AG04450 (cell line): Measurements from ENCODE around the gene SRRD. TPM values are rescaled to one million over a fixed set of nuclear protein-coding genes. Genes with fewer than 3 reads are reported as not detected.

Experiments
- CTCF ChIA-PET: fragments of 300-600, 350-600 bp; formaldehyde crosslinking; extraction: SDS; loops from one replicate; lab custom pipeline; 2022; ENCODE audit warnings: antibody characterized with exemption, inconsistent platforms; lab: Charles Lee
- POLR2A ChIA-PET: fragments of 350-600 bp; formaldehyde crosslinking; extraction: SDS; loops from one replicate; lab custom pipeline; 2021; ENCODE audit warnings: antibody characterized with exemption, inconsistent platforms; lab: Yijun Ruan, JAX
- DNase-seq: peaks from one replicate; pipeline ENCODE4 v3.0.0-alpha.2; 2011; ENCODE audit warnings: low read depth, low spot score
- H3K27ac ChIP-seq: one replicate; pipeline ENCODE4 v1.5.1; 2012; ENCODE audit warnings: low read depth, low read length, control low read depth
- H3K27me3 ChIP-seq: one replicate; pipeline ENCODE4 v1.6.0; 2012; ENCODE audit warnings: low read length; ENCODE audit not compliant: control insufficient read depth, insufficient read depth
- H3K4me3 ChIP-seq: 2 replicates; pipeline ENCODE4 v1.5.1; 2011; ENCODE audit warnings: mild to moderate bottlenecking, low read depth, low read length, control low read depth
- H3K9me3 ChIP-seq: 2 replicates; pipeline ENCODE4 v1.5.1; 2012; ENCODE audit warnings: low read length; ENCODE audit not compliant: control insufficient read depth, insufficient read depth
- polyA plus RNA-seq: library from polyadenylated mRNA; depleted of rRNA; stranded (reverse); fragments of >200 nt; gene quantifications from 2 replicates; pipeline ENCODE4 v1.2.3, GENCODE V29; 2011; rRNA removed
- TF ChIP-seq, protein P1 (sequence below): IDR thresholded peaks from 2 replicates; pipeline ENCODE4 v1.5.1; 2011; ENCODE audit warnings: low read depth, low read length, control low read depth, inconsistent platforms

The SRRD gene
- polyA plus RNA-seq, 1 experiment = 38.5 TPM

DNA sequence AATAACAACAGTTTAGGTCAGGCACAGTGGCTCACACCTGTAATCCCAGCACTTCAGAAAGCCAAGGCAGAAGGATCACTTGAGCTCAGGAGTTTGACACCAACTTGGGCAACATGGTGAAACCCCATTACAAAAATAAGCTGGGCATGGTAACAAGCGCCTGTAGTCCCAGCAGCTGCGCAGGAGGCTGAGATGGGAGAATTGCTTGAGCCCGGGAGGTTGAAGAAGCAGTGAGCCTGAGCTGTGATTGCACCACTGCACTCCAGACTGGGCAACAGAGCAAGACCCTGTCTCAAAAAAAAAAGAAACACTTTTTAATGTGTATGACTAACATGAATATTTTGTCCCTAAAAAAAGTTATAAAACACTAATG, 53.1 kb downstream of the SRRD start:
- DNase-seq = no peak
- Histone ChIP-seq H3K27me3 (no peaks in the 10 kb centered on the region), H3K27ac (no peak overlapping the region), H3K9me3 (no peaks in the 10 kb centered on the region), H3K4me3 (no peak overlapping the region)
- ChIA-PET CTCF (no interaction called here), POLR2A (no interaction called here)
- TF ChIP-seq, protein P1, sequence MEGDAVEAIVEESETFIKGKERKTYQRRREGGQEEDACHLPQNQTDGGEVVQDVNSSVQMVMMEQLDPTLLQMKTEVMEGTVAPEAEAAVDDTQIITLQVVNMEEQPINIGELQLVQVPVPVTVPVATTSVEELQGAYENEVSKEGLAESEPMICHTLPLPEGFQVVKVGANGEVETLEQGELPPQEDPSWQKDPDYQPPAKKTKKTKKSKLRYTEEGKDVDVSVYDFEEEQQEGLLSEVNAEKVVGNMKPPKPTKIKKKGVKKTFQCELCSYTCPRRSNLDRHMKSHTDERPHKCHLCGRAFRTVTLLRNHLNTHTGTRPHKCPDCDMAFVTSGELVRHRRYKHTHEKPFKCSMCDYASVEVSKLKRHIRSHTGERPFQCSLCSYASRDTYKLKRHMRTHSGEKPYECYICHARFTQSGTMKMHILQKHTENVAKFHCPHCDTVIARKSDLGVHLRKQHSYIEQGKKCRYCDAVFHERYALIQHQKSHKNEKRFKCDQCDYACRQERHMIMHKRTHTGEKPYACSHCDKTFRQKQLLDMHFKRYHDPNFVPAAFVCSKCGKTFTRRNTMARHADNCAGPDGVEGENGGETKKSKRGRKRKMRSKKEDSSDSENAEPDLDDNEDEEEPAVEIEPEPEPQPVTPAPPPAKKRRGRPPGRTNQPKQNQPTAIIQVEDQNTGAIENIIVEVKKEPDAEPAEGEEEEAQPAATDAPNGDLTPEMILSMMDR = no peak

DNA sequence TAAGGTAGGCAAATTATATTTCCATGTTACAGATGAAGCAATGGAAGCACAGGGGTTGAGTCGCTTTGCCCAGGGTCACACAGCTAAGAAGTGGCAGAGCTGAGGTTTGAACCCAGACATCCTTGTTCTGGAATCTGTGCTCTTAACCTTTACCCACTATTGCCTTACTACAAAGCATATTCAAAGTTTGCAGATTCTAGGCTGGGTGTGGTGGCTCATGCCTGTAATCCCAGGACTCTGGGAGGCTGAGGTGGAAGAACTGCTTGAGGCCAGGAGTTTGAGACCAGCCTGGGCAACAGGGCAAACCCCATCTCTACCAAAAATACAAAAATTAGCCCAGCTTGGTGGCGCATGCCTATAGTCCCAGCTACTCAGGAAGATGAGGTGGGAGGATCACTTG, 56.4 kb downstream of the SRRD start:
- CTCF ChIA-PET = no interaction called here
- Histone ChIP-seq H3K4me3 (no peak overlapping the region), H3K27ac (no peak overlapping the region), H3K27me3 (no peaks in the 10 kb centered on the region), H3K9me3 (no peaks in the 10 kb centered on the region)
- POLR2A ChIA-PET = no interaction called here
- TF ChIP-seq, protein P1 = no peak
- DNase-seq = no peak

DNA sequence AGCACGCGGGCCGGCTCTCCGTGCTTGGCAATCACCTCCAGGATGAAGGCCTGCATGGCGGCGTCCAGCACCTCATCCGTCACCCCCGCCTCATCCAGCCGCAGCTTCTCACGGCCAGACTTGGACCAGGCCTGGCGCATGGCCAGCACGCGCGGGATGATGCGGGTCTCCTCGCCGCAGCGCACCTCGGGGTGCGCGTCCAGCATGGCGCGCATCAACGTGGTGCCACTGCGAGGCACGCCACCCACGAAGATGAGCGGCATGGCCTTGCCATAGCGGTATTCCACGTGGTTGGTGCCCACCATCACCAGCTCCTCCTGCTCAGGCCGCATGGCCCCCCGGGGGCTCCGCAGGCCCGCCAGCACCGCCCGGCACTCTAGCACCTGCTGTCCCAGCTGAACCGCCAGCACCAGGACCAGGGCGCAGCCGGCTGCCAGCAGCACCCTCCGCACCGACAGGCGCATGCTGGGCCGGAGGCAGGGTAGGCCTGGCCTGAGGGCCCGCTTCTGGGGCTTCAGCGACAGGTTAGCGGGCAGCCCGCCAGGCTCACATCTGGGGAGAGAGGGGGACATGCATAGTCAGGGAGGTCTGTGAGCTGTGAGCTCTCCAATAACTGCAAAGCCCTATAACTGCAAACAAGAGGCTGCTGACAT, 57.6 kb downstream of the SRRD start:
- ChIA-PET CTCF (no interaction called here), POLR2A (interaction anchor here (0.6 kb wide), 1 partner anchor 42 kb away, joined by 3 read pairs; no protein-coding TSS in a partner anchor)

DNA sequence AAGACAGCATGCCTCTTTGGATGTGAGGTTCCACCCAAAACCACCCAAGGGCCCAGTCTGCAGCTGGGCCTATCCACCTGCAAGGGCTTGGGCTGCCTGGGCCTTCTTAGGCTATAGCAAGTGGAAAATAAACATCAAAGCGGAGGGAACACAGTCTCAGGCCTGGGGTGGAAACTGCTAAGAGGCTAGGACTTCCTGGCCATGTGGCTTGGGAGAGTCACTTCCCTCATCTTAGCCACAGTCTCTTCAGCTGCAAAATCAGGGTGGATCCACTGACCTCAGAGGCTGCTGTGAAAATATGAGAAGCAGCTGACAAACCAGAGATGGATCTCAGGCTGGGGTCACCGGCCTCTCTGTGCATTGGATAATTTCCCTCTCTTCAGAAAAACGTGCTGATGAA, 59.2 kb downstream of the SRRD start:
- TF ChIP-seq, protein P1 = no peak
- POLR2A ChIA-PET = no interaction called here
- Histone ChIP-seq H3K27ac (no peak overlapping the region), H3K4me3 (no peak overlapping the region), H3K27me3 (no peaks in the 10 kb centered on the region), H3K9me3 (no peaks in the 10 kb centered on the region)
- no peak for DNase-seq
- CTCF ChIA-PET = no interaction called here

More for the DNA sequence above, 57.6 kb downstream of the SRRD start:
- no peak overlapping the region for H3K27ac ChIP-seq
- no peak overlapping the region for H3K4me3 ChIP-seq
- DNase-seq = no peak
- H3K9me3 ChIP-seq = no peaks in the 10 kb centered on the region
- no peaks in the 10 kb centered on the region for H3K27me3 ChIP-seq
- TF ChIP-seq, protein P1 = no peak

Other genes starting within 250 kb of the SRRD start
- gene ASPHD2, start 54.6 kb upstream of the SRRD start, polyA plus RNA-seq = 1.9 TPM in 2 replicates
- gene HPS4, start 94 bp upstream of the SRRD start, polyA plus RNA-seq = 24.4 and 30.9 TPM in 2 replicates
- 30.6 and 34.8 TPM in 2 replicates for gene TFIP11, start 28.6 kb downstream of the SRRD start, polyA plus RNA-seq
- gene TPST2, start 106.3 kb downstream of the SRRD start, polyA plus RNA-seq = 33.6 and 39.3 TPM in 2 replicates
- not detected in 2 replicates for gene CRYBB1, start 134.2 kb downstream of the SRRD start, polyA plus RNA-seq
- gene CRYBA4, start 138.1 kb downstream of the SRRD start, polyA plus RNA-seq = not detected in 2 replicates
- gene MIAT, start 173.7 kb downstream of the SRRD start, polyA plus RNA-seq = 7.8 and 9.4 TPM in 2 replicates